Measurements from ENCODE around the gene PRKCQ. TPM values are rescaled to one million over a fixed set of nuclear protein-coding genes. Genes with fewer than 3 reads are reported as not detected.

PRKCQ gene
- total and polyA plus RNA-seq, 2 of the 8 experiments (the other 6 are each of a cell fraction or from before 2014, with no cell fraction given): 9.1 to 22.6 TPM

- peaks cover 0 to 2% of the 10 kb centered on the region in 2 experiments for H4K20me1 ChIP-seq (replicated peaks in 1 of 2; ENCODE audit: control insufficient read depth in 1 of 2, insufficient read depth in 2 of 2, low read length in 2 of 2)
- 88% methylated on average over 2 of the region's 2 CpGs; no CpG with 5 or more reads in 1 of the 2 experiments for WGBS, 2 experiments (ENCODE audit: extremely low coverage in 1 of 2, insufficient coverage in 1 of 2, insufficient read length in 1 of 2, insufficient replicate concordance in 2 of 2, low coverage in 1 of 2, low lambda C conversion rate in 2 of 2, missing lambda C conversion rate in 1 of 2)
- H3K36me3 ChIP-seq (ENCODE audit: control insufficient read depth in 2 of 4, insufficient read depth in 4 of 4, low read length in 3 of 4): no peaks in the 10 kb centered on the region
- no peak overlapping the region for H2BK15ac ChIP-seq (ENCODE audit: low read length)
- no peak overlapping the region for H2BK12ac ChIP-seq (ENCODE audit: low read depth, low read length)
- no peak overlapping the region for H4K5ac ChIP-seq (ENCODE audit: insufficient read length, low read depth, low read length)
- no peak overlapping the region for H3K56ac ChIP-seq (replicated peaks; ENCODE audit: insufficient read length, low read depth, low read length)
- no peak overlapping the region for H4K91ac ChIP-seq (replicated peaks; ENCODE audit: insufficient read length, low read length)
- no peaks in the 10 kb centered on the region; a peak in 1 of 4 replicates for H3K79me2 ChIP-seq (ENCODE audit: control insufficient read depth in 1 of 2, insufficient read depth in 2 of 2, low read length in 2 of 2)
- no peak overlapping the region for H3K18ac ChIP-seq (ENCODE audit: extremely low read depth, low read length)
- no peaks in the 10 kb centered on the region for H3K4me1 ChIP-seq (replicated peaks in 1 of 4; ENCODE audit: control insufficient read depth in 3 of 4, insufficient read depth in 4 of 4, low read length in 3 of 4)
- DNase-seq (ENCODE audit: low read depth in 1 of 2, low spot score in 2 of 2) (no peak), FAIRE-seq (no peak)
- H3K9ac ChIP-seq (replicated peaks in 1 of 4; ENCODE audit: extremely low read depth in 1 of 4, low read depth in 3 of 4, low read length in 3 of 4): no peak overlapping the region
- no peak overlapping the region for H3K14ac ChIP-seq (ENCODE audit: insufficient read length)
- POLR2A ChIA-PET (ENCODE audit: partially characterized antibody): interaction anchor here (1.2 kb wide), 1 partner anchor 154 kb away, joined by 3 read pairs; no protein-coding TSS in a partner anchor
- H2AFZ ChIP-seq (ENCODE audit: low read length): no peak overlapping the region
- no peak overlapping the region for H2BK5ac ChIP-seq (ENCODE audit: low read depth, low read length)
- H4K8ac ChIP-seq (ENCODE audit: extremely low read depth, insufficient read depth, low read length): no peak overlapping the region
- H3K9me3 ChIP-seq (ENCODE audit: insufficient read depth in 2 of 2, low read depth in 1 of 2, low read length in 1 of 2): peaks cover 4% of the 10 kb centered on the region in 2 experiments; a peak in 1 of 4 replicates
- H3K23me2 ChIP-seq (ENCODE audit: low read depth, low read length): no peaks in the 10 kb centered on the region; the same call in 1 of the 2 replicates
- H3K4me2 ChIP-seq (ENCODE audit: insufficient read depth in 1 of 2, low read depth in 2 of 2, low read length in 2 of 2): no peak overlapping the region
- CTCF ChIA-PET (ENCODE audit: partially characterized antibody): interaction anchor here (1.1 to 3.1 kb wide), 2 partner anchors 11 kb away, joined by 5 to 19 read pairs; no protein-coding TSS in a partner anchor
- H3K79me1 ChIP-seq (ENCODE audit: low read depth, low read length): no peaks in the 10 kb centered on the region
- H3K23ac ChIP-seq (ENCODE audit: insufficient read length): no peak overlapping the region
- H3K27ac ChIP-seq (ENCODE audit: low read depth, low read length): no peak overlapping the region
- H3K4me3 ChIP-seq (ENCODE audit: extremely low read depth in 1 of 4, insufficient read depth in 2 of 4, low read depth in 3 of 4, low read length in 4 of 4): no peak overlapping the region
- H3K27me3 ChIP-seq (replicated peaks in 1 of 4; ENCODE audit: control insufficient read depth in 3 of 4, extremely low read depth in 1 of 4, insufficient read depth in 3 of 4, low read length in 3 of 4): no peaks in the 10 kb centered on the region
- H2BK20ac ChIP-seq (ENCODE audit: low read length): no peak overlapping the region
- H2AK5ac ChIP-seq (ENCODE audit: low read depth, low read length): no peak overlapping the region
- H2BK120ac ChIP-seq (replicated peaks; ENCODE audit: low read depth, low read length): no peak overlapping the region
- H3K4ac ChIP-seq (replicated peaks; ENCODE audit: insufficient read length, low read depth, low read length): no peak overlapping the region
- no peak for TF ChIP-seq SIN3A (conservative IDR thresholded peaks at IDR 0.05 in 1 of 2, IDR thresholded peaks at IDR 0.05 in 1 of 2; ENCODE audit: low read depth in 1 of 2, low read length in 2 of 2)
- TF ChIP-seq FOSL1 (IDR thresholded peaks at IDR 0.05; ENCODE audit: insufficient read depth, low read depth, low read length): no peak
- no peak for TF ChIP-seq CTCF (IDR thresholded peaks at IDR 0.05; ENCODE audit: control extremely low read depth in 1 of 3, insufficient read depth in 1 of 3, low read depth in 1 of 3, low read length in 3 of 3)
- no peak for TF ChIP-seq CBX5 (IDR thresholded peaks at IDR 0.05; ENCODE audit: low read depth, low read length)
- TF ChIP-seq BACH1 (IDR thresholded peaks at IDR 0.05; ENCODE audit: low read length): no peak
- TF ChIP-seq JUN (IDR thresholded peaks at IDR 0.05; ENCODE audit: low read depth, low read length): no peak
- no peak for TF ChIP-seq CHD1 (IDR thresholded peaks at IDR 0.05; ENCODE audit: low read depth, low read length)
- no peak for TF ChIP-seq SAP30 (IDR thresholded peaks at IDR 0.05; ENCODE audit: insufficient read depth, insufficient replicate concordance, low read length)
- TF ChIP-seq RXRA (IDR thresholded peaks at IDR 0.05; ENCODE audit: insufficient read depth, low read depth, low read length): no peak
- no peak for TF ChIP-seq GABPA (IDR thresholded peaks at IDR 0.05; ENCODE audit: borderline replicate concordance, insufficient read depth, low read length)
These were observed 189.7 kb downstream of the PRKCQ start for GRCh38 chr10:6390213-6390845.
